ENCODE results near the gene ALDH3B2. TPM values are rescaled to one million over a fixed set of nuclear protein-coding genes. Genes with fewer than 3 reads are reported as not detected.
A peak's percentile ranks its signal among the peaks of the same experiment; 100 is the strongest.
"Not testable (repeated sequence)": the region's sequence is repeated elsewhere in the genome, so short reads cannot be mapped to it uniquely, and the experiment has no call there.

ALDH3B2 gene
- total RNA-seq, 1 donor from 2014 or later = not detected

DNA sequence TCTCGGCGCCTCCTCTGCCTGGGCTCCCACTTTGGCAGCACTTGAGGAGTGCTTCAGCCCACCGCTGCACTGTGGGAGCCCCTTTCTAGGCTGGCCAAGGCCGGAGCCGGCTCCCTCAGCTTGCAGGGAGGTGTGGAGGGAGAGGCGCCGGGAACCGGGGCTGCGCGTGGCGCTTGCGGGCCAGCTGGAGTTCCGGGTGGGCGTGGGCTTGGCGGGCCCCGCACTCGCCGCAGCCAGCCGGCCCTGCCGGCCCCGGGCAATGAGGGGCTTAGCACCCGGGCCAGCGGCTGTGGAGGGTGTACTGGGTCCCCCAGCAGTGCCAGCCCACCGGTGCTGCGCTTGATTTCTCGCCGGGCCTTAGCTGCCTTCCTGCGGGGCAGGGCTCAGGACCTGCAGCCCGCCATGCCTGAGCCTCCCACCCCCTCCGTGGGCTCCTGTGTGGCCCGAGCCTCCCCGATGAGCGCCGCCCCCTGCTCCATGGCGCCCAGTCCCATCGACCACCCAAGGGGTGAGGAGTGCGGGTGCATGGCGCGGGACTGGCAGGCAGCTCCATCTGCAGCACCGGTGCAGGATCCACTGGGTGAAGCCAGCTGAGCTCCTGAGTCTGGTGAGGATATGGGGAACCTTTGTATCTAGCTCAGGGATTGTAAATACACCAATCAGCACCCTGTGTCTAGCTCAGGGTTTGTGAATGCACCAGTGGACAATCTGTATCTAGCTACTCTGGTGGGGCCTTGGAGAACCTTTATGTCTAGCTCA is 55.3 kb downstream of the ALDH3B2 start:
- not testable (repeated sequence) for H3K36me3 Mint-ChIP-seq (ENCODE audit: low read depth); H3K9me3 Mint-ChIP-seq; DNase-seq (ENCODE audit: low read depth, low spot score)
- Mint-ChIP-seq H3K4me3 (peak overlapping the region; percentile 92), H3K4me1 (peaks cover 41% of the 10 kb centered on the region), H3K27me3 (ENCODE audit: low read depth) (peaks cover 35% of the 10 kb centered on the region), H3K27ac (ENCODE audit: unreplicated experiment) (peak overlapping the region; percentile 50)

DNA sequence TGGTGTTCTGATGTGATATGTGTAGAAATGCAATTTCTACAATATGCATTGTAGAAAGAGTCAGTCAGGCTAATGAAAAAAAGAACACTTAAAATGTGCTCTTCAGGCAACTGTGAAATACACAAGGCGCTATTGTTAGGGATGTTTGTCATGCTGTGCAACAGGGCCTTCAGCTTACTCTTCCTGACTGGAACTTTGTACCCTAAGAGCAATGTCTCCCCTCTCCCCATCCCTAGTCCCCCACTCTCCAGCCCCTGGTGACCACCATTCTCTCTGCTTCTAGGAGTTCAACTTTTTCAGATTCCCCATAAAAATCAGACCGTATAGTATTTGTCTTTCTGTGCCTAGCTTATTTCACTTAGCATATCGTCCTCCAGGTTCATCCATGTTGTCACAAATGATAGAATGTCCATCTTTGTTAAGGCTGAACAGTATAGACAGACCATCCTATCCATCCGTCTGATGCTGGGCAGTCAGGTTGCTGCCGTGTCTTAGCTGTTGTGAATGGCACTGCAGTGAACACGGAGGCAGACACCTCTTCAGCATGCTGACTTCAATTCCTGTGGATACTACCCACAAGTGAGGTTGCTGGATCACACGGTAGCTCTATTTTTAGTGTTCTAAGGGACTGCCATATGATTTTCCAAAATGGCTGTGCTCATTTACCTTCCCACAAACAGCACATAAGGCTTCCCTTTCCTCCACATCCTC is 57.0 kb downstream of the ALDH3B2 start:
- no peak overlapping the region for H3K27ac Mint-ChIP-seq (ENCODE audit: unreplicated experiment)

DNA sequence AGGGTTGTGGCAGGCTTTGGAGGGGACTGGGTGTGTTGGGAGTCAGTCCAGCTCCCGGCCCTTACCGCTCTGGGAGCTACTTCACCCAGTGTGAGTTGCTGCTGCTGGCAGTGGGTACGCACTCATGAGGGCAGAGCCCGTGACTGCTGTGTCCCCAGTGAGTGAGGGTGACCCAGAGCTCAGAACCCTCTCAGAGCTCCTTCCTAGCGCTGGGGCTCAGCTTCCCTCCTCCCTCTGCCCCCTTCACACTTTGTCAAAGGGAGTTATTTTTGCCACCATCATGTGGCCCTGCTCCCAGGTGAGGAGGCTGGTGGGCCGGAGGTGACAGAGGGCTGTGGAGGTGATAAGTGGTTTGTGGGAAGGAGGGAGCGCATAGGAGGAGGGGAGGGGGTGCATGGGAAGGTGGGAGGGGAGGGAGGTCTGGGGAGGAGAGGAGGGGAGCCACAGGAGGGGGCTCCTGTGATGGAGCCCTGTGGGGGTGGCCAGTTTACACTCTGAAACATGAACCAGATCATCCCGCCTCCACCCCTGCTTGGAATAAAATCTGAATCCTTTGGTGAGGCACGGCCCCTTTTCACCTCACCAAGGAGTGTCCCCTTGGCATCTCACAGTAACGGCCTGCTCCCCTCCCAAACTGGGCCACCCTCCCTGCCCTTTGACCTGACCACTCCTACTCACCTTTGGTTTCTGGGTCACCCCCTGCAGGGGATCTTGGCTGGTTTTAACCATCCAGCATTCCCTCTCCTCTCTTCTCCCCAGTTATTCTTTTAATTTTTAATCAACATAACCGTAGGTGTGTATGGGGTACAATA is 57.8 kb downstream of the ALDH3B2 start:
- Mint-ChIP-seq H3K36me3 (ENCODE audit: low read depth) (peaks cover 6% of the 10 kb centered on the region), H3K4me1 (peaks cover 35% of the 10 kb centered on the region), H3K27ac (ENCODE audit: unreplicated experiment) (no peak overlapping the region), H3K9me3 (peaks cover 5% of the 10 kb centered on the region), H3K27me3 (ENCODE audit: low read depth) (peaks cover 27% of the 10 kb centered on the region), H3K4me3 (peak overlapping the region; percentile 48)
- DNase-seq (ENCODE audit: low read depth, low spot score) = no peak
- TF ChIP-seq, protein P1, sequence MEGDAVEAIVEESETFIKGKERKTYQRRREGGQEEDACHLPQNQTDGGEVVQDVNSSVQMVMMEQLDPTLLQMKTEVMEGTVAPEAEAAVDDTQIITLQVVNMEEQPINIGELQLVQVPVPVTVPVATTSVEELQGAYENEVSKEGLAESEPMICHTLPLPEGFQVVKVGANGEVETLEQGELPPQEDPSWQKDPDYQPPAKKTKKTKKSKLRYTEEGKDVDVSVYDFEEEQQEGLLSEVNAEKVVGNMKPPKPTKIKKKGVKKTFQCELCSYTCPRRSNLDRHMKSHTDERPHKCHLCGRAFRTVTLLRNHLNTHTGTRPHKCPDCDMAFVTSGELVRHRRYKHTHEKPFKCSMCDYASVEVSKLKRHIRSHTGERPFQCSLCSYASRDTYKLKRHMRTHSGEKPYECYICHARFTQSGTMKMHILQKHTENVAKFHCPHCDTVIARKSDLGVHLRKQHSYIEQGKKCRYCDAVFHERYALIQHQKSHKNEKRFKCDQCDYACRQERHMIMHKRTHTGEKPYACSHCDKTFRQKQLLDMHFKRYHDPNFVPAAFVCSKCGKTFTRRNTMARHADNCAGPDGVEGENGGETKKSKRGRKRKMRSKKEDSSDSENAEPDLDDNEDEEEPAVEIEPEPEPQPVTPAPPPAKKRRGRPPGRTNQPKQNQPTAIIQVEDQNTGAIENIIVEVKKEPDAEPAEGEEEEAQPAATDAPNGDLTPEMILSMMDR (conservative IDR thresholded peaks at IDR 0.05) = no peak

More for the DNA sequence above, 57.0 kb downstream of the ALDH3B2 start:
- Mint-ChIP-seq H3K4me3 (peak overlapping the region; percentile 48), H3K36me3 (ENCODE audit: low read depth) (peaks cover 6% of the 10 kb centered on the region), H3K4me1 (peaks cover 41% of the 10 kb centered on the region), H3K9me3 (peaks cover 5% of the 10 kb centered on the region), H3K27me3 (ENCODE audit: low read depth) (peaks cover 34% of the 10 kb centered on the region)
- TF ChIP-seq, protein P1 (conservative IDR thresholded peaks at IDR 0.05) = no peak
- no peak for DNase-seq (ENCODE audit: low read depth, low spot score)

DNA sequence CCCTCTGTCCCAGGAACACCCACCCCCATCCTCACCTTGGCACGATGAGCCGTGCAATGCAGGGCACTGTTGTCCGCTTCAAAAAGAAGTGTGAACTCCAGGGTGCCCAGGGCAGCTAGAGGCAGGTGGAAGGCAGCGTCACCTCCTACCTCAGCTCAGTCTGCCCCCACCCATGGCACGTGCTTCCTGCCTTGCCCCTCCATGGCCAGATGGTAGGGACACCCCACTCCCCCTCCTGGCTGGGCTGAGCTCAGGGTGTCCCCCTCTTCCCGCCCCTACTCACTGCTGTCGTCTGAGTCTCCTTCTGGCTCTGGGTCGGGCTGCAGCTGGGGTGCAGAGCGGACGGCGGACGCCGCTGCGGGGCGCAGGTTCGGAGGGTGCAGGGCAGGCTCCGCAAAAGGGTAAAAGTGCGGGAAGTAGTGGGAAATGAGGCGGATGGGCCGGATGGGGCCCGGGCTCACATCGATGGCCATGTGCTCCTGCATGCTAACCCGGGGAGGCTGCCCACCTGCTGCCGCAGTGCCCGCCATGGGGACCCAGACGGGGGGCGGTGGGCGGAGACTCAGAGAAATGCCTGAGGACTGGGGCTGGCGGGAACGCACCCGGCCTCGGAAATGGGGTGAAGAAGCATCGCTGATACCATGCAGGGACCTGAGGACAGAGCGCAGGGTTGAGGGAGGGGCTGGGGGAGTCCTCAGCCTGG is 58.5 kb downstream of the ALDH3B2 start:
- H3K4me1 Mint-ChIP-seq = peaks cover 28% of the 10 kb centered on the region
- TF ChIP-seq, protein P1 (conservative IDR thresholded peaks at IDR 0.05) = no peak
- H3K36me3 Mint-ChIP-seq (ENCODE audit: low read depth) = peaks cover 6% of the 10 kb centered on the region
- DNase-seq (ENCODE audit: low read depth, low spot score) = no peak
- H3K4me3 Mint-ChIP-seq = no peak overlapping the region
- peaks cover 19% of the 10 kb centered on the region for H3K27me3 Mint-ChIP-seq (ENCODE audit: low read depth)
- peaks cover 5% of the 10 kb centered on the region for H3K9me3 Mint-ChIP-seq
- H3K27ac Mint-ChIP-seq (ENCODE audit: unreplicated experiment) = no peak overlapping the region

DNA sequence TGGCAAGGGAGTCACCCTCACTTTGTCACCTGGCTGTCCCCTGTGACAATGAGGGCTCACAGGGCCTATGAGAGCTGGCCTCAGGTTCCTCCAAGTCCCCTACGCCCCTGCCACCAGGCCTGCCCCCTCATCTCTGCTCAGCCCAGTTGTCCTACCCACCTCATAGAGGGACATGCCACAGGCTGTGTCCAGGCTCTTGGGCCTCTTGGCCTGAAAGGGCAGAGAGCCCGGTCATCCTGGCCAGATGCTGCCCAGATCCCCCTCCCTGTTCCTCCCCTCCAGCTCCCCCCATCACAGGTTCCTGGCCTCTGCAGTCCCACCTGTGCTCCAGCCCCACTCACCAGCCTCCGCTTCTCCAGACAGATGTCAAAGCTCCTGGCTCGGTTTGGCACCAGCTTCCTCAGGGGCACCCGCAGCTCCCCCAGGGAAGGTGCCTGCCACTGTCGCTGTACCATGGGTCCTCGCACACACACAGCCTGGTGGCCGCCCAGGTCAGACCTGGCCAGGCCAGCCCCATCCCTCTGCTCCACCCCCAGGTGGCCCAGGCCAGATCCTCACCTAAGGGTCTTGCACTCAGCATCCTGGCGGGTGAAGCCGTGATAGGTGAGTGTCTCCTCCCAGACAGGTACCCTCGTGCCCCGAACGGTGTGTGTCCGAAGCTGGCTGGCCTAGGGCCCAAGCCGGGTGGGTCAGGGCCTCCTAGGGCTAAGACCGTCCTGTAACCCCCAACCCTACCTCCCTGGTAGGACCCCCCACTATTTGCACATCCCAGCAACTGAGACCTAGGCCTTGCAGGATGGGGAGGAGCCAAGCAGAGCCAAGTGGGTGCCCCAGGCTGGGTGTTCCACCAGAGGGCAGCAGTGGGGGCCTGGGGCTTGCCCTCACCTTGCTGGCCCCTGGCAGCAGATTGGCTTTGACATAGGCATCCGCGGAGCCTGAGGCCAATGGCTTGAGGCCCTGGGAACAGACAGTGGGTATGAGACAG is 59.4 kb downstream of the ALDH3B2 start:
- Mint-ChIP-seq H3K36me3 (ENCODE audit: low read depth) (peaks cover 5% of the 10 kb centered on the region), H3K4me1 (peaks cover 20% of the 10 kb centered on the region), H3K27ac (ENCODE audit: unreplicated experiment) (no peak overlapping the region), H3K4me3 (no peak overlapping the region), H3K27me3 (ENCODE audit: low read depth) (peaks cover 13% of the 10 kb centered on the region), H3K9me3 (peaks cover 5% of the 10 kb centered on the region)
- TF ChIP-seq, protein P1 (conservative IDR thresholded peaks at IDR 0.05) = peak; percentile 55
- DNase-seq (ENCODE audit: low read depth, low spot score) = peak; percentile 46
